Measurements from ENCODE around the gene NFIA. TPM values are rescaled to one million over a fixed set of nuclear protein-coding genes. Genes with fewer than 3 reads are reported as not detected.

NFIA gene
- polyA plus RNA-seq, 1 donor, result 9.6 TPM

GRCh38 chr1:61330018-61330417 is 247.7 kb downstream of the NFIA start:
- no peaks in the 10 kb centered on the region for H3K27me3 ChIP-seq (ENCODE audit: control insufficient read depth, insufficient read depth, low read length)
- no peaks in the 10 kb centered on the region for H3K9me3 ChIP-seq (ENCODE audit: control insufficient read depth, low read depth, low read length)
- H3K4me1 ChIP-seq (ENCODE audit: control insufficient read depth, insufficient read depth, low read length), result no peaks in the 10 kb centered on the region
- H3K36me3 ChIP-seq (ENCODE audit: control insufficient read depth, insufficient read depth, low read length), result peaks cover 10% of the 10 kb centered on the region
- no peak for DNase-seq
- H3K27ac ChIP-seq (ENCODE audit: low read length), result no peak overlapping the region
- no peak overlapping the region for H3K4me3 ChIP-seq (ENCODE audit: low read length)
- WGBS (ENCODE audit: insufficient coverage, low lambda C conversion rate), result no CpG with 5 or more reads among the region's 5 CpGs

- Histone ChIP-seq H3K27ac (ENCODE audit: low read length) (no peak overlapping the region), H3K27me3 (ENCODE audit: control insufficient read depth, insufficient read depth, low read length) (no peaks in the 10 kb centered on the region), H3K36me3 (ENCODE audit: control insufficient read depth, insufficient read depth, low read length) (peaks cover 10% of the 10 kb centered on the region), H3K4me1 (ENCODE audit: control insufficient read depth, insufficient read depth, low read length) (no peaks in the 10 kb centered on the region), H3K9me3 (ENCODE audit: control insufficient read depth, low read depth, low read length) (no peaks in the 10 kb centered on the region), H3K4me3 (ENCODE audit: low read length) (no peak overlapping the region)
- no peak for DNase-seq
- WGBS (ENCODE audit: insufficient coverage, low lambda C conversion rate), result no CpG with 5 or more reads among the region's 2 CpGs
Measured at GRCh38 chr1:61330571-61330970, 248.2 kb downstream of the NFIA start.

- Histone ChIP-seq H3K27ac (ENCODE audit: low read length) (no peak overlapping the region), H3K4me3 (ENCODE audit: low read length) (no peak overlapping the region), H3K9me3 (ENCODE audit: control insufficient read depth, low read depth, low read length) (no peaks in the 10 kb centered on the region), H3K27me3 (ENCODE audit: control insufficient read depth, insufficient read depth, low read length) (no peaks in the 10 kb centered on the region), H3K4me1 (ENCODE audit: control insufficient read depth, insufficient read depth, low read length) (no peaks in the 10 kb centered on the region), H3K36me3 (ENCODE audit: control insufficient read depth, insufficient read depth, low read length) (peaks cover 10% of the 10 kb centered on the region)
- WGBS (ENCODE audit: insufficient coverage, low lambda C conversion rate), result no CpG with 5 or more reads among the region's 1 CpG
- DNase-seq, result no peak
Measured at GRCh38 chr1:61332196-61332753, 249.9 kb downstream of the NFIA start.

- H3K36me3 ChIP-seq (ENCODE audit: control insufficient read depth, insufficient read depth, low read length), result peaks cover 10% of the 10 kb centered on the region
- WGBS (ENCODE audit: insufficient coverage, low lambda C conversion rate), result no CpG with 5 or more reads among the region's 1 CpG
- no peaks in the 10 kb centered on the region for H3K27me3 ChIP-seq (ENCODE audit: control insufficient read depth, insufficient read depth, low read length)
- H3K4me1 ChIP-seq (ENCODE audit: control insufficient read depth, insufficient read depth, low read length), result no peaks in the 10 kb centered on the region
- H3K9me3 ChIP-seq (ENCODE audit: control insufficient read depth, low read depth, low read length), result no peaks in the 10 kb centered on the region
- no peak overlapping the region for H3K27ac ChIP-seq (ENCODE audit: low read length)
- DNase-seq, result no peak
- H3K4me3 ChIP-seq (ENCODE audit: low read length), result no peak overlapping the region
Measured at GRCh38 chr1:61332796-61333195, 250.4 kb downstream of the NFIA start.

- H3K4me1 ChIP-seq (ENCODE audit: control insufficient read depth, insufficient read depth, low read length), result no peaks in the 10 kb centered on the region
- H3K4me3 ChIP-seq (ENCODE audit: low read length), result no peak overlapping the region
- peaks cover 10% of the 10 kb centered on the region for H3K36me3 ChIP-seq (ENCODE audit: control insufficient read depth, insufficient read depth, low read length)
- H3K27me3 ChIP-seq (ENCODE audit: control insufficient read depth, insufficient read depth, low read length), result no peaks in the 10 kb centered on the region
- peak in 1 of 2 donors; percentile 25 for DNase-seq
- WGBS (ENCODE audit: insufficient coverage, low lambda C conversion rate), result no CpG with 5 or more reads among the region's 14 CpGs
- no peaks in the 10 kb centered on the region for H3K9me3 ChIP-seq (ENCODE audit: control insufficient read depth, low read depth, low read length)
- no peak overlapping the region for H3K27ac ChIP-seq (ENCODE audit: low read length)
Measured at GRCh38 chr1:61334718-61335589, 252.6 kb downstream of the NFIA start.

DNA sequence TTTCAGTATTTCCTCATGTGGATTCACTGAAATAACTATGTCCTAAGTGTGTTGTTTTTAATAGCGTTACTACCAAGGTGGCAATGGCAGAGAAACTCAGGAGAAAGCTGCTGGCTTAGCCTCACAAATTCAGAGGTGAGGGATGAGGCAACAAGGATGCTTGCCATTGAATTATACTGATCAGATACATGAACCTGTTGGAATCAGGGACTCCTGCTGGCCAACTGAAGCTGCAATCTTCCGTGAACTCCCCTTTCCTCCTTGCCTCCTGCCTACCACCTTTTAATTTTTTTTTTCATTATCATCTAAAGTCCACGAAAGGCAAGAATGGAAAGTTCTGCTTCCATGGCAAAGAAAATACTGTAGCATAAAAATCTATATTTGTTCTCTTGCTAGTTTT is 254.7 kb downstream of the NFIA start:
- WGBS (ENCODE audit: insufficient coverage, low lambda C conversion rate), result no CpG with 5 or more reads among the region's 3 CpGs
- no peak for DNase-seq

GRCh38 chr1:61337441-61337951 is 255.1 kb downstream of the NFIA start:
- WGBS (ENCODE audit: insufficient coverage, low lambda C conversion rate), result no CpG with 5 or more reads among the region's 1 CpG
- Histone ChIP-seq H3K4me1 (ENCODE audit: control insufficient read depth, insufficient read depth, low read length) (no peaks in the 10 kb centered on the region), H3K36me3 (ENCODE audit: control insufficient read depth, insufficient read depth, low read length) (peaks cover 10% of the 10 kb centered on the region), H3K4me3 (ENCODE audit: low read length) (no peak overlapping the region), H3K27me3 (ENCODE audit: control insufficient read depth, insufficient read depth, low read length) (no peaks in the 10 kb centered on the region), H3K27ac (ENCODE audit: low read length) (peak overlapping the region; percentile 33), H3K9me3 (ENCODE audit: control insufficient read depth, low read depth, low read length) (no peaks in the 10 kb centered on the region)
- peak in 1 of 2 donors; percentile 15 for DNase-seq

More for the DNA sequence above, 254.7 kb downstream of the NFIA start:
- Histone ChIP-seq H3K27ac (ENCODE audit: low read length) (peak overlapping the region; percentile 33), H3K27me3 (ENCODE audit: control insufficient read depth, insufficient read depth, low read length) (no peaks in the 10 kb centered on the region), H3K36me3 (ENCODE audit: control insufficient read depth, insufficient read depth, low read length) (peaks cover 10% of the 10 kb centered on the region), H3K9me3 (ENCODE audit: control insufficient read depth, low read depth, low read length) (no peaks in the 10 kb centered on the region), H3K4me3 (ENCODE audit: low read length) (no peak overlapping the region), H3K4me1 (ENCODE audit: control insufficient read depth, insufficient read depth, low read length) (no peaks in the 10 kb centered on the region)

DNA sequence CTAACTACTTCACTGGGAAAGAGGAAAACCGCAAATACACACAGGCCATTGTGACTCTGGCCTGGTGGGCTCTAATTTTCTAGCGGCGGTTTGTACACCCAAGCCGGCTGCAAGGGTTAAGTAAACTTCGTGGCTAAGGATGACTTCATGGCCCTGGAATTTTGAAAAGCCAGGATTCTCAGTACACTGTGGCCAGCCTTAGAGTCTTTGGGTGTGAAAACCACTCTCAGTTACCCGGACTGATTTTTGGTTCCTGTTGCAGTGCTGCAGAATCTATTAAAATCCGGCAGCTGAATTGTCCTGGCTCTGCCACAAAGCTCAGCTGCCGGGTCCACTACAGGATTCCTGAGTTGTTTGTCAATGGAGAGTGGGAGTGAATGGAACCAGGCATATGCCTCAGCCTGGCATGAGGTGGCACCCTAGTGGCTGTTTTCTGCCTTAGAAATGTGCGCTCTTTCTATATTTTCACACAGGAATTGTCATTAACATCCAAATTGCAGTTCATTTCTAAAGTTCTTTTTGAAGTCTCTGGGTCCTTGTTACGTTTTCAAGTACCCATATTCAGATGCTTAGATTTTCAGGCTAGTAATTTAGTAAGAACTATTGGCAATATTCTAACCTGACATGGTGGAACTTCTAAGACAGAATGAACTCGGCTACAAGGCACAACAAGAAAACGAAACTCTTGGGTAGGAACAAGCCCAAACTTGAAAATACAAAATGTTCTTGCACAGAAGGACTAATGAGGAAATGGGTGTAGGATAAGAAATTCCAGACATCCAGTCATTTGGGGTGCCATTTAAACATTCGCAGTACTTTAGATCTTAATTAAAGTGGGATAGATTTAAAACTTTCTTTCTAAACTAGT is 255.9 kb downstream of the NFIA start:
- DNase-seq, result peak; percentile 40 to 69
- Histone ChIP-seq H3K27me3 (ENCODE audit: control insufficient read depth, insufficient read depth, low read length) (no peaks in the 10 kb centered on the region), H3K9me3 (ENCODE audit: control insufficient read depth, low read depth, low read length) (no peaks in the 10 kb centered on the region), H3K36me3 (ENCODE audit: control insufficient read depth, insufficient read depth, low read length) (peaks cover 9% of the 10 kb centered on the region), H3K27ac (ENCODE audit: low read length) (peak overlapping the region; percentile 18), H3K4me3 (ENCODE audit: low read length) (no peak overlapping the region), H3K4me1 (ENCODE audit: control insufficient read depth, insufficient read depth, low read length) (no peaks in the 10 kb centered on the region)
- 74% methylated on average over 2 of the region's 13 CpGs for WGBS (ENCODE audit: insufficient coverage, low lambda C conversion rate)

- Histone ChIP-seq H3K9me3 (ENCODE audit: control insufficient read depth, low read depth, low read length) (no peaks in the 10 kb centered on the region), H3K27me3 (ENCODE audit: control insufficient read depth, insufficient read depth, low read length) (no peaks in the 10 kb centered on the region), H3K4me3 (ENCODE audit: low read length) (no peak overlapping the region), H3K36me3 (ENCODE audit: control insufficient read depth, insufficient read depth, low read length) (peaks cover 3% of the 10 kb centered on the region), H3K4me1 (ENCODE audit: control insufficient read depth, insufficient read depth, low read length) (peaks cover 4% of the 10 kb centered on the region), H3K27ac (ENCODE audit: low read length) (no peak overlapping the region)
- 97% methylated on average over 4 of the region's 5 CpGs for WGBS (ENCODE audit: insufficient coverage, low lambda C conversion rate)
- no peak for DNase-seq
Measured at GRCh38 chr1:61338899-61339298, 256.5 kb downstream of the NFIA start.

GRCh38 chr1:61341426-61341825 is 259.1 kb downstream of the NFIA start:
- H3K4me3 ChIP-seq (ENCODE audit: low read length), result no peak overlapping the region
- H3K27me3 ChIP-seq (ENCODE audit: control insufficient read depth, insufficient read depth, low read length), result no peaks in the 10 kb centered on the region
- WGBS (ENCODE audit: insufficient coverage, low lambda C conversion rate), result 100% methylated on average over 3 of the region's 6 CpGs
- no peak overlapping the region for H3K27ac ChIP-seq (ENCODE audit: low read length)
- H3K36me3 ChIP-seq (ENCODE audit: control insufficient read depth, insufficient read depth, low read length), result no peaks in the 10 kb centered on the region
- H3K9me3 ChIP-seq (ENCODE audit: control insufficient read depth, low read depth, low read length), result no peaks in the 10 kb centered on the region
- DNase-seq, result no peak
- H3K4me1 ChIP-seq (ENCODE audit: control insufficient read depth, insufficient read depth, low read length), result peaks cover 4% of the 10 kb centered on the region

Data from large intestine (tissue), 3 donors.